IPS-20b (cell line): Measurements from ENCODE around the gene C2CD4C.
"Not testable (repeated sequence)": the region's sequence is repeated elsewhere in the genome, so short reads cannot be mapped to it uniquely, and the experiment has no call there.

Source experiments
- H3K27ac ChIP-seq: one replicate; pipeline ENCODE4 v1.5.1; 2013; ENCODE audit warnings: low read length
- H3K27me3 ChIP-seq: 2 replicates; pipeline ENCODE4 v1.6.1; 2013; ENCODE audit warnings: mild to moderate bottlenecking, low read length, inconsistent platforms; ENCODE audit not compliant: insufficient read depth
- H3K36me3 ChIP-seq: 2 replicates; pipeline ENCODE4 v1.6.1; 2013; ENCODE audit warnings: low read depth, mild to moderate bottlenecking, inconsistent platforms, low read length, moderate library complexity; ENCODE audit not compliant: insufficient read depth
- H3K4me1 ChIP-seq: 2 replicates; pipeline ENCODE4 v1.6.1; 2013; ENCODE audit warnings: mild to moderate bottlenecking, control low read depth, inconsistent platforms, low read length, moderate library complexity; ENCODE audit not compliant: insufficient read depth
- H3K4me3 ChIP-seq: 2 replicates; pipeline ENCODE4 v1.5.1; 2013; ENCODE audit warnings: mild to moderate bottlenecking, low read length, inconsistent platforms
- H3K9ac ChIP-seq: 2 replicates; pipeline ENCODE4 v1.6.1; 2013; ENCODE audit warnings: low read depth, mild to moderate bottlenecking, inconsistent platforms, low read length, moderate library complexity
- H3K9me3 ChIP-seq: 2 replicates; pipeline ENCODE4 v1.6.1; 2013; ENCODE audit warnings: mild to moderate bottlenecking, low read depth, low read length, inconsistent platforms; ENCODE audit not compliant: insufficient read depth

Gene C2CD4C

DNA sequence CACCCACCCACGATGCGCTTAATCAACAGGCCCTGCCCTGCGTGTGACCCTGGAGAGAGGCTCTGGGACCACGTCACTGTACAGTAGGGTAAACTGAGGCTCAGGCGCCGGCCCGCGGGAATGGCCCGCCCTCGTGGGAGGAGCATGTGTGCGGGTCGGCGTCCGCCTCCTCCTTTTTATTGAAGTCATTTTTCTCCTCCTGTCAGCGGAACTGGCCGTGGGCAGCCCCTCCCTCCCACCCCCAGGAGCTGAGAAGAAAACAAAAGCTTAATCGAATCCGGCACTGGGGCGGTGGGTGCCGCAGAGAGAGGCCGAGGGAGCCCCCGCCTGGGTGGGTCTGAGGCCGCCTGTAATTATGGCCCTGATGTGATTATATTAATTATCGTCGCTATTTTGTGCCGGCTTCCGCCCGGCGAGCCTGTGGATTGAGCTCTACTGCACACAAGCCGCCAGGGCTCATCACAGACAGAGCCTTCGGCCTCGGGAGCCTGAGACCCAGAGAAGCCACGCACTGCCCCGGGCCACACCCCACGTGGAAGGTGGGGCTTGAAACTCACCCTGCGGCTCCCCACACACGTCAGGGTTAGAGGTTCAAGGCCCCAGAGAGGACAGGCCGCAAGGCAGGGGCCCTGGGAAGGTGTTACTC is 7.0 kb downstream of the C2CD4C start:
- no peaks in the 10 kb centered on the region for H3K27me3 ChIP-seq
- no peaks in the 10 kb centered on the region for H3K36me3 ChIP-seq
- H3K4me3 ChIP-seq: no peak overlapping the region
- H3K27ac ChIP-seq: no peak overlapping the region
- H3K9ac ChIP-seq: no peak overlapping the region
- H3K4me1 ChIP-seq: no peaks in the 10 kb centered on the region
- H3K9me3 ChIP-seq: no peaks in the 10 kb centered on the region

DNA sequence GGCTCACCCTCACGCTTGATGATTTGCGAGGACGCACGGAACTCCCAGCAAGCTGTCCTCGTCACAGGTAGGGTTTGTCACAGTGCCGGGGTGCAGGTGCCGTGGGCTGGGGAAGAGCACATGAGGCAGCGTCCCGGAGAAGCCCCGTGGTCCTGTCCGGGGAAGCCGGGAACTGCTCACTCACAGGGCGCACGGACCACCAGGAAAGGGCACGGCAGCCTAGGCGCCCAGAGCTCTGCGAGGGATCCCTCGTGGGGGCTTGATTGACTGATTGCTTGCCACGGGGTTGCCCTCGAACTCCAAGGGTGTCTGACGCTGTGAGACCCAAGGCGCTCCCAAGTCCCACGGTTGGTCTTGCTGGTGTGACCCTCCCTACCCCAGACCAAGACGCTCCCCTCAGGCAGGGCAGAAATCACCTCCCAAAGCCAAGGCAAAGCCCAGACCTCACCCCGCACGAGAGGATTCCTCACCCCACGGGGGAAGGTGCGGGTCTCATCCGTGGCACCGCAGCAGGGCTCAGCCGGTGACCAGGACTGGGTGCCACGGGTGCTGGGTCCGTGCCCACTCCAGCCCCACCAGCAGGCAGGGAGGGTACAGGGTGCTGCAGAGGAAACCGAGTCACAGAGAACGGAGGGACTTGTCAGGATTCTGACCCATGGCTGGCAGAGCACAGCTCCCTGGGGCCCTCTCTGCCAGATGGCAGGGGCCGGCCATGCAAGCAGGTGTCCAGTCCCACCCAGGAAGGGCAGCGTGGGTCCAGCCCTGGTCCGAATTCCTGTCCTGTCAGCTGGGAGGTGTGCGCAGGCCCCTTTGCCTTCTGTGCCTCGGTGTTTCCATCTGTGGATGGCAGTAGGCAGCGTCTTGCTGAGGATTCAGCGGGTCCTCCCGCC is 7.7 kb downstream of the C2CD4C start:
- no peak overlapping the region for H3K4me3 ChIP-seq
- H3K9me3 ChIP-seq: no peaks in the 10 kb centered on the region
- H3K36me3 ChIP-seq: no peaks in the 10 kb centered on the region
- no peak overlapping the region for H3K27ac ChIP-seq
- H3K4me1 ChIP-seq: no peaks in the 10 kb centered on the region
- H3K9ac ChIP-seq: no peak overlapping the region
- H3K27me3 ChIP-seq: no peaks in the 10 kb centered on the region

DNA sequence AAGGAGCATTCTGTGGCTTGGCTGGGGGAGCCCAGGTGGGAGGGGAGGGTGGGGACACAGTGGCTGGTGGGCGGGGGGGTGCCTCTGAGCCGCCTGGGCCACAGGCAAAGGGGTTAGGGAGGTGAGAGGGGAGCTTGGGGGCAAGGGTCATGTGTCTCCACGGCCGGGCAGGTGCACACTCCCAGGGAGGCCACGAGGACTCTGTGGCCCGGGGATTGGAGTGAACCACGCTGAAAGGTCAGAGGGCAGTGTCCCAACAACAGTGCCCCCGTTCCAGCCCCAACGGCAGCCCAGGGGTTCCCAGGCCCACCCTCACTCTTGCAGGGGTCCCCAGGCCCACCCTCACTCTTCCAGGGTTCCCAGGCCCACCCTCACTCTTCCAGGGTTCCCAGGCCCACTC is 9.6 kb downstream of the C2CD4C start:
- Histone ChIP-seq H3K27ac (no peak overlapping the region), H3K4me3 (no peak overlapping the region), H3K9ac (no peak overlapping the region), H3K9me3 (peaks cover 4% of the 10 kb centered on the region; the same call in 1 of the 2 replicates), H3K36me3 (no peaks in the 10 kb centered on the region), H3K4me1 (no peaks in the 10 kb centered on the region), H3K27me3 (no peaks in the 10 kb centered on the region)

DNA sequence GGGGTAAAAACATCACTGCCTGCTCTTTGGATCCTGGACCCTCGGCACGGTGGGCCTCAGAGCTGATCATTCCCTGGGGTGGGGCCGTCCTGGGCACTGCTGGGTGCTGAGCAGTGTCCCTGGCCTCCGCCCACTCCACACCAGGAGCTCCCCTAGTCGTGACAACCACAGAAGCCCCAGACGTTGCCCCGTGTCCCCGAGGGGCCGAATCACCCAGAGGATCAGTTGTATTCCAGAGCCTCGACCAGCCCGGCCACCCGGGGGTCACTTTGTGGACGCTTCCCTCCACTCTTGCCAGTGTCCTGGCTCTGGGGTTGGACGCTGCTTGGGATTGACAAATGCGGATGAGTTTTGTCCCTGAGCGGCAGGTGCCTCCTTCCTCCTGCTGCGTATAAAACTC is 10.2 kb downstream of the C2CD4C start:
- Histone ChIP-seq H3K27ac (no peak overlapping the region), H3K9me3 (peaks cover 4% of the 10 kb centered on the region; the same call in 1 of the 2 replicates), H3K27me3 (no peaks in the 10 kb centered on the region), H3K4me1 (no peaks in the 10 kb centered on the region), H3K9ac (no peak overlapping the region), H3K4me3 (no peak overlapping the region), H3K36me3 (no peaks in the 10 kb centered on the region)

DNA sequence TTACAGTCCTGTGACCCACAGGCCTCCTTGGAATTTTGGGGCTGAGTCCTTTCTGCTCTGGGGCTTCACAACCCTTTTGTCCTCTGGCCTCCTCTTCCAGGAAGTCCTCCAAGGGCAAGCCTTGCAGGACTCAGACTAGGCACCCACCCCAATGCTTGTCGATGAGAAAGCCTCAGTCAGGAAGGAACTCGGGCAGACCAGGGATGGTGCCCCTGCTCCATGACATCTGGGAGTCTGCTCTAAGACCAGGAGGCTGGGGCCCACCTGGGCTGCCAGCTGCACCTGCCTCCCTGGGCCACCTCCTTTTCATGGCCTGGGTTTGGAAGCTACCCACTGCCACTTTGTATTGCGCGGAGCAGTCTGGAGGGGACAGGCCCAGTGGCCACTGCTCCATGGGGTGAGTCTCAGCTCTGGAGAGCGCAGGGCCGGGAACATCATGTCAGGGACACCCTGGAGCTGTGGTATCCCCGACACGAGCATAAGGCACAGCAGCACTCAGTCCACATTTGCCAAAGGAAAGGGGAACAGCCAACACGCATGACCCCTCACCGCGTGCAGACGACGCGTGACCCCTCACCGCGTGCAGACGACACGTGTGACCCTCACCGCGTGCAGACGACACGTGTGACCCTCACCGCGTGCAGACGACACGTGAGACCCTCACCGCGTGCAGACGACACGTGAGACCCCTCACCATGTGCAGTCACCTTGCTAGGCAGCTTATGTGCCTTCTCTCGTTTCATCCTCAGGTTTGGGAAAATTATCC is 10.8 kb downstream of the C2CD4C start:
- Histone ChIP-seq H3K27me3 (no peaks in the 10 kb centered on the region), H3K4me1 (no peaks in the 10 kb centered on the region), H3K9me3 (peaks cover 4% of the 10 kb centered on the region; the same call in 1 of the 2 replicates), H3K36me3 (no peaks in the 10 kb centered on the region), H3K4me3 (no peak overlapping the region), H3K27ac (no peak overlapping the region), H3K9ac (no peak overlapping the region)

DNA sequence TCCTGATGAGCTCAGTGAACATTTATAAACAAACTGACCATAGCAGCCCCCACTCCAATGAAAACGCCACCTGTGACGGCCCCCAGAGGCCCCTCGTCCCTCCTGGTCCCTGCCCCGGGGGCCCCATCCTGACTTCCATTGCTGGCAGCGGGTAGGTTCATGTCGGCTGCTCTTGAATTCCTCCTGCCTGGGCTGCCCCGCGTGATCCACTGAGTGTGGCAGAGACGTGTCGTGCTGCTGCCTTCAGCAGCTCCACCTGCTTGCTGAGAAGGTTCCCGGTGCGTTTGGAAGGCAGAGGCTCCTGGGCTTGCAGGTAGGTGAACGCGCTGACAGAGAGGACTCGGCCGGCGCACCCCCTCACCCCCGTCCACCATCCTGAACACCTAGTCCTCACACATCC is 11.6 kb downstream of the C2CD4C start:
- no peak overlapping the region for H3K27ac ChIP-seq
- no peak overlapping the region for H3K4me3 ChIP-seq
- H3K36me3 ChIP-seq: no peaks in the 10 kb centered on the region
- no peak overlapping the region for H3K9ac ChIP-seq
- no peaks in the 10 kb centered on the region for H3K27me3 ChIP-seq
- H3K9me3 ChIP-seq: peaks cover 4% of the 10 kb centered on the region; the same call in 1 of the 2 replicates
- no peaks in the 10 kb centered on the region for H3K4me1 ChIP-seq

DNA sequence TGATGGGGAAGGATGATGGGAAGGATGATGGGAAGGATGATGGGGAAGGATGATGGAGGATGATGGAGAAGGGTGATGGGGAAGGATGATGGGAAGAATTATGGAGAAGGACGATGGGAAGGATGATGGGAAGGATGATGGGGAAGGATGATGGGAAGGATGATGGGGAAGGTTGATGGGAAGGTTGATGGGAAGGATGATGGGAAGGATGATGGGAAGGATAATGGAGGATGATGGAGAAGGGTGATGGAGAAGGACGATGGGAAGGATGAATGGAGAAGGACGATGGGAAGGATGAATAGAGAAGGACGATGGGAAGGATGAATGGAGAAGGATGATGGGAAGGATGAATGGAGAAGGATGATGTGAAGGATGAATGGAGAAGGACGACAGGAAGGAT is 13.5 kb downstream of the C2CD4C start:
- no peak overlapping the region for H3K4me3 ChIP-seq
- no peaks in the 10 kb centered on the region for H3K4me1 ChIP-seq
- no peaks in the 10 kb centered on the region for H3K27me3 ChIP-seq
- H3K9ac ChIP-seq: no peak overlapping the region
- peaks cover 4% of the 10 kb centered on the region; the same call in 1 of the 2 replicates for H3K9me3 ChIP-seq
- no peaks in the 10 kb centered on the region for H3K36me3 ChIP-seq
- H3K27ac ChIP-seq: no peak overlapping the region

DNA sequence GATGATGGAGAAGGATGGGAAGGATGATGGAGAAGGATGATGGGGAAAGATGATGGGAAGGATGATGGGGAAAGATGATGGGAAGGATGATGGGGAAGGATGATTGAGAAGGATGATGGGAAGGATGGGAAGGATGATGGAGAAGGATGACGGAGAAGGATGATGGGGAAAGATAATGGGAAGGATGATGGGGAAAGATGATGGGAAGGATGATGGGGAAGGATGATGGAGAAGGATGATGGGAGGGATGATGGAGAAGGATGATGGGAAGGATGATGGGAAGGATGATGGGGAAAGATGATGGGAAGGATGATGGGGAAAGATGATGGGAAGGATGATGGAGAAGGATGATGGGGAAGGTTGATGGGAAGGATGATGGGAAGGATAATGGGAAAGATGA is 14.1 kb downstream of the C2CD4C start:
- H3K27ac ChIP-seq, H3K9ac ChIP-seq, H3K9me3 ChIP-seq, H3K27me3 ChIP-seq, H3K36me3 ChIP-seq, H3K4me1 ChIP-seq, H3K4me3 ChIP-seq: not testable (repeated sequence)

DNA sequence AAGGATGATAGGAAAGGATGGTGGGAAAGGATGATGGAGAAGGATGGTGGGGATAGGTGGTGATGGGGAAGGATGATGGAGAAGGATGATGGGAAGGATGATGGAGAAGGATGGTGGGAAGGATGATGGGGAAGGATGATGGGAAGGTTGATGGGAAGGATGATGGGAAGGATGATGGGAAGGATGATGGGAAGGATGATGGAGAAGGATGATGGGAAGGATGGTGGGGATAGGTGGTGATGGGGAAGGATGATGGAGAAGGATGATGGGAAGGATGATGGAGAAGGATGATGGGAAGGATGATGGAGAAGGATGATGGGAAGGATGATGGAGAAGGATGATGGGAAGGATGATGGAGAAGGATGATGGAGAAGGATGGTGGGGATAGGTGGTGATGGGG is 15.4 kb downstream of the C2CD4C start:
- H3K4me3 ChIP-seq, H3K9ac ChIP-seq, H3K4me1 ChIP-seq, H3K27me3 ChIP-seq, H3K9me3 ChIP-seq, H3K36me3 ChIP-seq, H3K27ac ChIP-seq: not testable (repeated sequence)

DNA sequence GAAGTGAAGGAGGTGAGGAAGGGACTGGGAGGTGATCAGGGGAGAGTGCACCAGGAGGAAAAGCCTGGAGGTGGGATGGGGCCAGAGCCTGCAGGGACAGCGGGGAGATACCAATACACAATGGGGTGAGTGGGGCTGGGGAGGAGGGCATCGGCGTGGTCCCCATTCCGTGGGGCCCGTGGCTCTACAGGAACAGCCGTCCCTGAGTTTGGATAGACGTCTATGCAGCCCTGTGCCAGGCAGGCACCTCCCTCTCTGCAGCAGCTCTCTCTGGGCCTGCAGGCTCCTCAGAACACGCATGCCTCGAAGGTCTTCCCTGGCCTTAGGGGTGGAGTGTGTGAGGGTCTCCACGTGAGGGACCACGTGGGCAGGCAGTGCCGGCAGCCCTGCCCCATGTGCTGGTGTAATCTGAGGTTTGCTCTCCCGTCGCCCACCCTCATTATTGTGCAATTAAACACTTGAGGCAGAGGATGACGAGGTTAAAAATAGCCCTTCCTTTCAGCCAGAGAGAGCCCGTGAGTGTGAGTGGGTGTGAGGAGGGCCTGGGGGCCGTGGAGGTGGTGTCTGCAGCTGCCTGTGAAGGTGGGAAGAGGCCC is 16.5 kb downstream of the C2CD4C start:
- H3K36me3 ChIP-seq: no peaks in the 10 kb centered on the region
- no peak overlapping the region for H3K9ac ChIP-seq
- H3K4me3 ChIP-seq: no peak overlapping the region
- no peak overlapping the region for H3K27ac ChIP-seq
- H3K9me3 ChIP-seq: peaks cover 4% of the 10 kb centered on the region; the same call in 1 of the 2 replicates
- no peaks in the 10 kb centered on the region; the same call in 1 of the 2 replicates for H3K27me3 ChIP-seq
- H3K4me1 ChIP-seq: no peaks in the 10 kb centered on the region

DNA sequence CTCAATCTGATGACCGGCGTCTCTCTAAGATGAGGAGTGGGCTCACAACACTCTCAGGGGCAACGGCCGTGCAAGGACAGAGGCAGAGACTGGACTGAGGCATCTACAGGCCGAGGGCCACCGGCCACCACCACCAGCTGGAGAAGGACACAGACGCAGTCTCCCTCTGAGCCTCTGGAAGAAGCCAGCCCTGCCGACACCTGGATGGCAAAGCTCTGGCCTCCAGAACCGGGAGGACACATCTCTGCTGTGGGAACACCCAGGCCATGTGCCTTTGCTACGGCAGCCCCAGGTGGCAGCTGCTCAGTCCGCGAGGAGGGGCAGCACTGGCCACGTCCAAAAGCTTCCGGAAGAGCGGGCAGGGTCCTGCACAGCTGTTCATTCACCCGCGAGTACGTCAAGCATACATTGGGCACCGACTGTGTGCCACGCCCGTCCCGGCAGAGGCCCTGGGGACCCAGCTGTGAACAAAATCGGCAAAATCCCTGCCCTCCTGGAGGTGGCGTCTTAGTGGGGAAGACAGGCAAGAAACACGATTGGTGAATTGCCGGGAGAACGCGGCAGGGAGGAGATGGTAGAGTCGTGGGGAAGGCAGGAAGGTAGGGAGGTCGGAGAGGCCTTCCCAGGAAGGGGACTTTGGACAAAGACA is 17.1 kb downstream of the C2CD4C start:
- no peak overlapping the region for H3K27ac ChIP-seq

More for the DNA sequence above, 17.1 kb downstream of the C2CD4C start:
- Histone ChIP-seq H3K36me3 (no peaks in the 10 kb centered on the region), H3K4me1 (no peaks in the 10 kb centered on the region), H3K27me3 (no peaks in the 10 kb centered on the region; the same call in 1 of the 2 replicates), H3K9me3 (peaks cover 4% of the 10 kb centered on the region; the same call in 1 of the 2 replicates), H3K4me3 (no peak overlapping the region), H3K9ac (no peak overlapping the region)
